ENCODE data around the gene IKZF1.

DNA sequence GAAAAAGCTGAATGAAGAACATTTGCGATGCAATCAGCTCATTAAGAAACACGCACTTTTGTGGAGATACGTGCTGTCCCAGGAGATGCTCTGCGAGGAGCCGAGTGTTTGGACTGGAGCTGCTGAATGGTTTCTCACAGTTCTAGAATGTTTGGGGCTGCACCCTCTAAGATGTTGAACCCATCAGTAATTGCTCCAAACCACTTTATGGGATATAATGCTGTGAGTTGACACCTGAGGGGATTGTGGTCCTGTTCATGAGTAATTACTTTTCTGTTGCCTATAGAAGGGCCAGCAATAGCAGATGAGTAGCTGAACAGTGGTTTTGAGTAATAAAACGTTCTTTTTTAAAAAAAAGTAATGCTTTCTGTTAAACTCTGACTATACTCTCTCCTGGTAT, 63.1 kb downstream of the IKZF1 start:
- TF ChIP-seq, protein P1, sequence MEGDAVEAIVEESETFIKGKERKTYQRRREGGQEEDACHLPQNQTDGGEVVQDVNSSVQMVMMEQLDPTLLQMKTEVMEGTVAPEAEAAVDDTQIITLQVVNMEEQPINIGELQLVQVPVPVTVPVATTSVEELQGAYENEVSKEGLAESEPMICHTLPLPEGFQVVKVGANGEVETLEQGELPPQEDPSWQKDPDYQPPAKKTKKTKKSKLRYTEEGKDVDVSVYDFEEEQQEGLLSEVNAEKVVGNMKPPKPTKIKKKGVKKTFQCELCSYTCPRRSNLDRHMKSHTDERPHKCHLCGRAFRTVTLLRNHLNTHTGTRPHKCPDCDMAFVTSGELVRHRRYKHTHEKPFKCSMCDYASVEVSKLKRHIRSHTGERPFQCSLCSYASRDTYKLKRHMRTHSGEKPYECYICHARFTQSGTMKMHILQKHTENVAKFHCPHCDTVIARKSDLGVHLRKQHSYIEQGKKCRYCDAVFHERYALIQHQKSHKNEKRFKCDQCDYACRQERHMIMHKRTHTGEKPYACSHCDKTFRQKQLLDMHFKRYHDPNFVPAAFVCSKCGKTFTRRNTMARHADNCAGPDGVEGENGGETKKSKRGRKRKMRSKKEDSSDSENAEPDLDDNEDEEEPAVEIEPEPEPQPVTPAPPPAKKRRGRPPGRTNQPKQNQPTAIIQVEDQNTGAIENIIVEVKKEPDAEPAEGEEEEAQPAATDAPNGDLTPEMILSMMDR (IDR thresholded peaks at IDR 0.05; ENCODE audit: low read depth, low read length, poor library complexity, severe bottlenecking), result no peak
- TF ChIP-seq EZH2phosphoT487 (IDR thresholded peaks at IDR 0.05; ENCODE audit: borderline replicate concordance, low read length), result no peak
